ENCODE data around the gene FAM219A.

Gene FAM219A

GRCh38 chr9:34376596-34377403, 81.6 kb downstream of the FAM219A start, which contains the start of gene MYORG:
Gene MYORG (minus strand): TSS chr9:34376898. CDS start chr9:34372943, 3,955 bp downstream.
- H3K9me2 ChIP-seq (ENCODE audit: low read depth, low read length): no peaks in the 10 kb centered on the region
- H3K36me3 ChIP-seq (ENCODE audit: insufficient read depth, low read length): peaks cover 6% of the 10 kb centered on the region
- H3K27ac ChIP-seq (ENCODE audit: low read depth, low read length, poor library complexity, severe bottlenecking): peak within 1 kb of the TSS; percentile 55
- TF ChIP-seq CTCF (IDR thresholded peaks at IDR 0.05; ENCODE audit: low read length) (no peak), EZH2 (IDR thresholded peaks at IDR 0.05; ENCODE audit: borderline replicate concordance, low read length) (no peak)
- no peaks in the 10 kb centered on the region for H3K79me2 ChIP-seq (ENCODE audit: insufficient read depth, low read length)
- no peaks in the 10 kb centered on the region for H3K27me3 ChIP-seq (ENCODE audit: insufficient read depth, low read length)
- 0 out of 2 replicates have a peak within 1 kb of the TSS, but pooled peaks have one; percentile 11 for H2AFZ ChIP-seq (ENCODE audit: low read length)
- peak within 1 kb of the TSS; percentile 85 for H3K4me2 ChIP-seq (ENCODE audit: low read length)
- no peaks in the 10 kb centered on the region; the same call in 1 of the 2 replicates for H3F3A ChIP-seq (ENCODE audit: insufficient read depth, low read length)
- no peaks in the 10 kb centered on the region for H4K20me1 ChIP-seq (ENCODE audit: insufficient read depth, low read length)
- H3K9me3 ChIP-seq (ENCODE audit: low read length): no peaks in the 10 kb centered on the region
- H3K4me3 ChIP-seq (ENCODE audit: low read depth, low read length, poor library complexity, severe bottlenecking): peak within 1 kb of the TSS; percentile 75
- H3K9ac ChIP-seq (ENCODE audit: low read length): peak within 1 kb of the TSS; percentile 70
- peaks cover 36% of the 10 kb centered on the region for H3K4me1 ChIP-seq (ENCODE audit: insufficient read depth, low read length, severe bottlenecking)

GRCh38 chr9:34375901-34376595, 82.3 kb downstream of the FAM219A start:
- Histone ChIP-seq H3K9ac (ENCODE audit: low read length) (peak overlapping the region; percentile 70), H2AFZ (ENCODE audit: low read length) (0 out of 2 replicates have a peak overlapping the region, but pooled peaks have one; percentile 11)
- peak; percentile 56 for TF ChIP-seq CTCF (IDR thresholded peaks at IDR 0.05; ENCODE audit: low read length)
- TF ChIP-seq EZH2 (IDR thresholded peaks at IDR 0.05; ENCODE audit: borderline replicate concordance, low read length): no peak

GRCh38 chr9:34374905-34375552, 83.3 kb downstream of the FAM219A start:
- Histone ChIP-seq H2AFZ (ENCODE audit: low read length) (no peak overlapping the region), H3K4me2 (ENCODE audit: low read length) (peak overlapping the region; percentile 78), H3K79me2 (ENCODE audit: insufficient read depth, low read length) (no peaks in the 10 kb centered on the region), H3K9me2 (ENCODE audit: low read depth, low read length) (no peaks in the 10 kb centered on the region), H3K27ac (ENCODE audit: low read depth, low read length, poor library complexity, severe bottlenecking) (peak overlapping the region; percentile 55), H3K9ac (ENCODE audit: low read length) (peak overlapping the region; percentile 70; the same call in 1 of the 2 replicates), H3K4me1 (ENCODE audit: insufficient read depth, low read length, severe bottlenecking) (peaks cover 25% of the 10 kb centered on the region), H3K9me3 (ENCODE audit: low read length) (no peaks in the 10 kb centered on the region), H3F3A (ENCODE audit: insufficient read depth, low read length) (no peaks in the 10 kb centered on the region; the same call in 1 of the 2 replicates), H4K20me1 (ENCODE audit: insufficient read depth, low read length) (no peaks in the 10 kb centered on the region), H3K4me3 (ENCODE audit: low read depth, low read length, poor library complexity, severe bottlenecking) (peak overlapping the region; percentile 75), H3K27me3 (ENCODE audit: insufficient read depth, low read length) (no peaks in the 10 kb centered on the region), H3K36me3 (ENCODE audit: insufficient read depth, low read length) (peaks cover 24% of the 10 kb centered on the region)
- TF ChIP-seq CTCF (IDR thresholded peaks at IDR 0.05; ENCODE audit: low read length): no peak
- TF ChIP-seq EZH2 (IDR thresholded peaks at IDR 0.05; ENCODE audit: borderline replicate concordance, low read length): no peak

More at GRCh38 chr9:34375901-34376595, 82.3 kb downstream of the FAM219A start:
- no peaks in the 10 kb centered on the region for H3K9me3 ChIP-seq (ENCODE audit: low read length)
- H3K27ac ChIP-seq (ENCODE audit: low read depth, low read length, poor library complexity, severe bottlenecking): peak overlapping the region; percentile 55
- H3K4me1 ChIP-seq (ENCODE audit: insufficient read depth, low read length, severe bottlenecking): peaks cover 33% of the 10 kb centered on the region
- no peaks in the 10 kb centered on the region for H4K20me1 ChIP-seq (ENCODE audit: insufficient read depth, low read length)
- H3K4me3 ChIP-seq (ENCODE audit: low read depth, low read length, poor library complexity, severe bottlenecking): peak overlapping the region; percentile 75
- H3K36me3 ChIP-seq (ENCODE audit: insufficient read depth, low read length): peaks cover 14% of the 10 kb centered on the region
- H3K9me2 ChIP-seq (ENCODE audit: low read depth, low read length): no peaks in the 10 kb centered on the region
- H3F3A ChIP-seq (ENCODE audit: insufficient read depth, low read length): no peaks in the 10 kb centered on the region; the same call in 1 of the 2 replicates
- H3K79me2 ChIP-seq (ENCODE audit: insufficient read depth, low read length): no peaks in the 10 kb centered on the region
- peak overlapping the region; percentile 78 for H3K4me2 ChIP-seq (ENCODE audit: low read length)
- H3K27me3 ChIP-seq (ENCODE audit: insufficient read depth, low read length): no peaks in the 10 kb centered on the region

Measured in OCI-LY1 (cell line).